VCaP (cell line): ENCODE results near the gene CDC14A.

Experiments used
- H3K27ac ChIP-seq: fragments of 450-650 bp; 2 replicates; pipeline ENCODE4 v1.5.1; 2017
- TF ChIP-seq, protein P1 (sequence below): fragments of 450-650 bp; conservative IDR thresholded peaks from 2 replicates; pipeline ENCODE4 v1.5.1; 2017; ENCODE audit warnings: mild to moderate bottlenecking, moderate library complexity

Gene CDC14A

DNA sequence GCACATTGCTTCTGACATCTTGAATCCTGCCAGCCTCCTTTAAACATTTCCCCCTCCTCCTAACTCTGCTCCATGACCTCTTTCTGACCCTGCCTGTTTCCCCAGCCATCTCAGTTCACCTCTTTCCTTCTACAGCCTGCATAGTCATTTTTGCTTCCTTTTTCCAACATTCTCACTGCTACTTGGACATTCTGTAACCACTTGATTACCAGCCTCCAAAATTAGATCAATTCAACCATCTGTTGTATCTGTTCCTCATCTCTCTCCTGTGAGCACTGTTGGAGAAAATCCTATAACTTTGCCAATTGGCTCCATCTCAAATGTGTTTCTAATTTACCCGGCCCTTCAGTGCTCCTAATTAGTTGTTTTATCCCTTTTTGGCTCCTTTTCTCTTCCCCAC, 158.1 kb downstream of the CDC14A start:
- TF ChIP-seq, protein P1, sequence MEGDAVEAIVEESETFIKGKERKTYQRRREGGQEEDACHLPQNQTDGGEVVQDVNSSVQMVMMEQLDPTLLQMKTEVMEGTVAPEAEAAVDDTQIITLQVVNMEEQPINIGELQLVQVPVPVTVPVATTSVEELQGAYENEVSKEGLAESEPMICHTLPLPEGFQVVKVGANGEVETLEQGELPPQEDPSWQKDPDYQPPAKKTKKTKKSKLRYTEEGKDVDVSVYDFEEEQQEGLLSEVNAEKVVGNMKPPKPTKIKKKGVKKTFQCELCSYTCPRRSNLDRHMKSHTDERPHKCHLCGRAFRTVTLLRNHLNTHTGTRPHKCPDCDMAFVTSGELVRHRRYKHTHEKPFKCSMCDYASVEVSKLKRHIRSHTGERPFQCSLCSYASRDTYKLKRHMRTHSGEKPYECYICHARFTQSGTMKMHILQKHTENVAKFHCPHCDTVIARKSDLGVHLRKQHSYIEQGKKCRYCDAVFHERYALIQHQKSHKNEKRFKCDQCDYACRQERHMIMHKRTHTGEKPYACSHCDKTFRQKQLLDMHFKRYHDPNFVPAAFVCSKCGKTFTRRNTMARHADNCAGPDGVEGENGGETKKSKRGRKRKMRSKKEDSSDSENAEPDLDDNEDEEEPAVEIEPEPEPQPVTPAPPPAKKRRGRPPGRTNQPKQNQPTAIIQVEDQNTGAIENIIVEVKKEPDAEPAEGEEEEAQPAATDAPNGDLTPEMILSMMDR: no peak
- no peak overlapping the region for H3K27ac ChIP-seq

DNA sequence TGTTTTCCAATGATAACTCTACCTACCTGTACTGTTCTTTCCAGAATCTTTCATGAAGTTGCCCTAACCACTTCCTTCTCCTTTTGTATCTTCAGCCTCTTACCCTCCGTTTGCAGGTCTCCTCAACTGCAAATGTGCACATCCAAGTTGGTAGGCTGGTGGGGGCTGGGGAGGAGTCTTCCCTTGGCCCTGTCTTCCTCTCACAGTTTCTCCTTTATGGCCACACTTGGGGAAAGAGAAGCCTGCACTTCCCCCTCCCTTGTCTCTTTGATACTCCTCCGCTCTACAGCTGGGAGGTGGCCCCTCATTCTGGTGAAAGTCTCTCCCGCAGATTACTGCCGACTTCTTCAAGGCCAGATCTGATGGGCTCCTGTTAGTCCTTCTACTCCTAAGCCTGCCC, 158.8 kb downstream of the CDC14A start:
- no peak overlapping the region for H3K27ac ChIP-seq
- TF ChIP-seq, protein P1: no peak

DNA sequence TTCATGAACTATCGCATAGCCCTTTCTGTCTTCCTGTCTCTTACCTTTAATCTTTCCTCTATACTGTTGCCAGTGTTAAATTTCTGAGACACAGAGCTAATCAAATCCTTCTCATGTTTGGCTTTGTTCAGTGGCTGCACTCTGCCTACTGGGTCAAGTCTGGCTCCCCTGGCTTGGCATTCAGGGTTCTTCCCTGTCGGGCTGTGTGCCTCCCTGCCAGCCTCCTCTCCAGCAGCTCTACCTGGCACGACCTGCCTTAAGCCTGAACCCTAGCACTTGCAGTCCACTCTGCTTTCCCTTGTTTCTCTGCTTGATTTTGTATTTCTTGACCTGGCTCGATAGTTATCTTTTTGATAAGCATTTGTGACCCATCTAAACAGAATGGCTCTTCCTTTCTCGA, 159.5 kb downstream of the CDC14A start:
- no peak overlapping the region for H3K27ac ChIP-seq
- TF ChIP-seq, protein P1: no peak

DNA sequence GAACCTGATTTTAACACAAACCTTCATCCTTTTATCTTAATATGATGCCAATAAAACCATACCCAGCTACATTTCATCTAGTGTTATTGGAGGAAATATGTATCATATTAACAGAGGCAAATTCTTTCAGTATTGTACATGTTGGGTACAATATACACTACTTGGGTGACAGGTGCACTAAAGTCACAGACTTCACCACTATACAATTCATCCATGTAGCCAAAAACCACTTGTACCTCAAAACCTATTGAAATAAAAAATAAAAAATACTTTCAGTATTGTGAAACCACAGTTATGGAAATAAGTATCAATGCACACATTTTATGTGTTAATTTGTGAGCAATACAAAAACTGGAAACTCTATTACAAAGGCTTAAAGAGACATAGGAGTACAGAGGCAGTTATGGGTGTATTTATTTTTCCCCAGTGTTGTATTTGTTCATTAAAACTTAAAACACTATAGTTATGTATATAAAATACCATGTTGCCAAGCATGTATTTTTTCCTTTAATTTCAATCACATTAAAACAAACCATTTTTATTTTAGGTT, 160.6 kb downstream of the CDC14A start:
- TF ChIP-seq, protein P1: no peak
- no peak overlapping the region for H3K27ac ChIP-seq

DNA sequence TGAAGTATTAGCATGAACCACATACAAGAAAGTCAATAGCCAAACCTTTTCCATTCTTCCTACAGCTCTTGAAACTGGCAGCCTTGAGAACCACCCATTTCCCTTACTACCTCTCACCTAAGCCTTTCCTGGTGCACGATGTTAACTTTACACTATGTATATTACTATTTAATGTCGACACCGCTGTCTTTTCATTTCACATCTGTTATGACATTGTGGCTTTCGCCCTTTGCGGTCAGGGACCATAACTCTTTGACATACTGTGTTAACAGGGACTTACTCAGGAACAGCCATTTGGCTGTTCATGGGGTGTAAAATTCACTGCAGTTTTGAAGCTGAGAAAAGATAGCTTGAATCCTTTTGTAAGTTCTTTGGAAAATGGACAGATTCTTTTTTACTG, 164.6 kb downstream of the CDC14A start:
- TF ChIP-seq, protein P1: no peak
- H3K27ac ChIP-seq: no peak overlapping the region; the same call in 1 of the 2 replicates

DNA sequence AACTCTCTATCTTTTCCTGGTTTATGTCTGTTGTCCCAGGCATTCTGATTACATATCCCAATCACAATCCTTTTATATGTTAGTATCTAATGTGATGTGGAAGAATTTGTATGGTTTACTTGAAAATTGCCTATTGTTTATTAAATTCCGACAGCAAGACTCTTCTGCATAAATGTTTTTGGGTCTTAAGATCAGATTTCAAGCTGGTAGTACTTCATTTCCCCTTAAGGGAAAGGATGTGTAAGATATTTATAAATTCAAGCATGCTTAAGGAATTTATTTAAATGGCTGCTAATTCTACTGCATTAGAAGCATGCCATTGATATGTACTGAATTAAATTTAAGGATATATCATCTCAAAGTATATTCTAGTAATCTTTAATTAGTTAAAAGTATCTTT, 165.2 kb downstream of the CDC14A start:
- TF ChIP-seq, protein P1: no peak

DNA sequence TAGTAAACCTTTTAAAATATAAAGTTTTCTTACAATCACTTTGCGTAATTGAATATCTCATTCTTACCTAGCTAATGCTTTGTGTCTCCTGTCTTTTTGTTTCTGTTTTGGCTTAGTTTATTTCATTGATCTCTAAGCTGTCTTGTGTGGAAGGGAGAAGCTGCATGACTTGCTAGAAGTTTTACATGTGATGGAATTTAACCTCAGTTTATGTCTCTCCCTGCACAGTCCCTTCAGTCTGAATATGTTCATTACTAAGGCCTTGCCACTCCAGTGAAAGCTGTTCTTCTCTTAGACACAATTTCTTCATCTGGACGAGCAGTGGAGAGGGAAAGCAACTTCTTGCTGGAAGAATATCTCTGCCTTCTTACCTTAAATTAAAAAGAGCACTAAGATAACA, 165.7 kb downstream of the CDC14A start:
- H3K27ac ChIP-seq: no peak overlapping the region

More for the DNA sequence above, 165.2 kb downstream of the CDC14A start:
- H3K27ac ChIP-seq: no peak overlapping the region

More for the DNA sequence above, 165.7 kb downstream of the CDC14A start:
- TF ChIP-seq, protein P1: no peak
